Measurements from ENCODE around the gene PRELID2. TPM values are rescaled to one million over a fixed set of nuclear protein-coding genes. Genes with fewer than 3 reads are reported as not detected.
"Not testable (repeated sequence)": the region's sequence is repeated elsewhere in the genome, so short reads cannot be mapped to it uniquely, and the experiment has no call there.

The PRELID2 gene
- polyA plus RNA-seq, 10 donors, result 2.0 to 4.1 (median 2.8) TPM

- DNase-seq, result no peak
These were observed 84.9 kb downstream of the PRELID2 start for GRCh38 chr5:145750199-145750598.

- DNase-seq, result no peak
These were observed 91.6 kb downstream of the PRELID2 start for GRCh38 chr5:145743396-145744061.

GRCh38 chr5:145739843-145740242 is 95.3 kb downstream of the PRELID2 start:
- no peak for DNase-seq

- DNase-seq, result no peak
These were observed 96.9 kb downstream of the PRELID2 start for GRCh38 chr5:145738227-145738626.

- no peak for DNase-seq
These were observed 97.6 kb downstream of the PRELID2 start for GRCh38 chr5:145737578-145737977.

GRCh38 chr5:145729956-145730355 is 105.2 kb downstream of the PRELID2 start:
- DNase-seq, result not testable (repeated sequence)

GRCh38 chr5:145723516-145723915 is 111.6 kb downstream of the PRELID2 start:
- DNase-seq, result no peak

GRCh38 chr5:145718956-145719355 is 116.2 kb downstream of the PRELID2 start:
- no peak for DNase-seq

- no peak for DNase-seq
These were observed 119.7 kb downstream of the PRELID2 start for GRCh38 chr5:145715412-145715811.

GRCh38 chr5:145712245-145712644 is 122.9 kb downstream of the PRELID2 start:
- DNase-seq, result no peak

GRCh38 chr5:145711417-145711816 is 123.7 kb downstream of the PRELID2 start:
- DNase-seq, result no peak

Other genes with a start within 250 kb of the PRELID2 start
- gene GRXCR2, start 37.7 kb upstream of the PRELID2 start, polyA plus RNA-seq (ENCODE audit: insufficient read length in 10 of 10), result not detected
- gene SH3RF2, start 101.2 kb upstream of the PRELID2 start, polyA plus RNA-seq (ENCODE audit: insufficient read length in 10 of 10), result 1 to 10 TPM; 1.8 to 8.4 (median 5.4) TPM

All from muscle of back (tissue), 11 donors.